Activated CD4-positive, alpha-beta memory T cell treated with anti-CD3 and anti-CD28 coated beads for 36 hours (primary cell): Measurements from ENCODE around the gene GPR150. TPM values are rescaled to one million over a fixed set of nuclear protein-coding genes. Genes with fewer than 3 reads are reported as not detected.
A peak's percentile ranks its signal among the peaks of the same experiment; 100 is the strongest.
"Not testable (repeated sequence)": the region's sequence is repeated elsewhere in the genome, so short reads cannot be mapped to it uniquely, and the experiment has no call there.

ENCODE experiments used
- CTCF ChIA-PET: fragments of 350-600 bp; sonication (Branson Sonifier 250); formaldehyde crosslinking; loops from one replicate; lab custom pipeline; 2021; ENCODE audit warnings: antibody characterized with exemption, inconsistent platforms; lab: Charles Lee
- POLR2A ChIA-PET: fragments of 350-600 bp; sonication (Branson Sonifier 250); formaldehyde crosslinking; loops from one replicate; lab custom pipeline; 2021; ENCODE audit warnings: antibody characterized with exemption; lab: Charles Lee
- DNase-seq: peaks from one replicate; pipeline ENCODE4 v3.0.0-alpha.2; 2020
- H3K27ac Mint-ChIP-seq: one replicate; pipeline ENCODE4 v1.8.0; 2021; ENCODE audit warnings: mixed read lengths
- H3K27me3 Mint-ChIP-seq: one replicate; pipeline ENCODE4 v1.8.0; 2021; ENCODE audit warnings: mixed read lengths
- H3K36me3 Mint-ChIP-seq: one replicate; pipeline ENCODE4 v1.8.0; 2021; ENCODE audit warnings: mixed read lengths
- H3K4me1 Mint-ChIP-seq: one replicate; pipeline ENCODE4 v1.8.0; 2021; ENCODE audit warnings: low read depth, mixed read lengths
- H3K4me3 Mint-ChIP-seq: one replicate; pipeline ENCODE4 v1.8.0; 2021; ENCODE audit warnings: mild to moderate bottlenecking, mixed read lengths
- H3K9me3 Mint-ChIP-seq: one replicate; pipeline ENCODE4 v1.8.0; 2021; ENCODE audit warnings: mixed read lengths
- intact Hi-C: fragments of 100-400 bp; cut with micrococcal nuclease; formaldehyde crosslinking; loops from one replicate; pipeline ENCODE4 v1.15.1; 2023
- total RNA-seq, 2 experiments: library from RNA; stranded (reverse); gene quantifications; one replicate each; pipeline ENCODE4 v1.2.3, GENCODE V29; 2021

GPR150 gene
- total RNA-seq, 2 experiments from 2014 or later = 0.50 to 0.82 TPM

GRCh38 chr5:95638632-95639031, 18.7 kb downstream of the GPR150 start:
- H3K4me3 Mint-ChIP-seq = no peak overlapping the region
- no peaks in the 10 kb centered on the region for H3K9me3 Mint-ChIP-seq
- H3K36me3 Mint-ChIP-seq = no peaks in the 10 kb centered on the region
- H3K27me3 Mint-ChIP-seq = peaks cover 2% of the 10 kb centered on the region
- intact Hi-C loops = no loop called here
- H3K27ac Mint-ChIP-seq = no peak overlapping the region
- ChIA-PET CTCF (no interaction called here), POLR2A (no interaction called here)
- peaks cover under 1% of the 10 kb centered on the region for H3K4me1 Mint-ChIP-seq
- no peak for DNase-seq

GRCh38 chr5:95641741-95642220, 21.9 kb downstream of the GPR150 start:
- Mint-ChIP-seq H3K4me3 (no peak overlapping the region), H3K27me3 (peaks cover 2% of the 10 kb centered on the region), H3K4me1 (peaks cover 10% of the 10 kb centered on the region), H3K27ac (no peak overlapping the region), H3K9me3 (no peaks in the 10 kb centered on the region), H3K36me3 (no peaks in the 10 kb centered on the region)
- CTCF ChIA-PET = interaction anchor here (1.2 to 6.9 kb wide), 4 partner anchors 9 to 140 kb away, joined by 3 to 56 read pairs (median 6); no protein-coding TSS in a partner anchor
- no peak for DNase-seq
- intact Hi-C loops = no loop called here
- POLR2A ChIA-PET = no interaction called here

- CTCF ChIA-PET = interaction anchor here (1.1 to 6.9 kb wide), 6 partner anchors 8 to 204 kb away, joined by 4 to 56 read pairs (median 6); no protein-coding TSS in a partner anchor
- no peaks in the 10 kb centered on the region for H3K9me3 Mint-ChIP-seq
Measured at GRCh38 chr5:95643152-95643551, 23.3 kb downstream of the GPR150 start.

GRCh38 chr5:95644351-95645042, 24.6 kb downstream of the GPR150 start:
- Mint-ChIP-seq H3K9me3 (no peaks in the 10 kb centered on the region), H3K4me3 (no peak overlapping the region), H3K27me3 (peaks cover 1% of the 10 kb centered on the region), H3K27ac (peak overlapping the region; percentile 31), H3K4me1 (peaks cover 23% of the 10 kb centered on the region), H3K36me3 (no peaks in the 10 kb centered on the region)
- peak; percentile 70 for DNase-seq
- ChIA-PET POLR2A (interaction anchor here (1.0 kb wide), 1 partner anchor 12 kb away, joined by 3 read pairs; no protein-coding TSS in a partner anchor), CTCF (interaction anchor here (0.7 to 6.9 kb wide), 17 partner anchors 9 to 653 kb away, joined by 3 to 56 read pairs (median 5); partner anchors contain the start of gene GLRX)
- intact Hi-C loops = loop anchor here (1.0 to 5.0 kb wide), 5 partner anchors 137 to 1058 kb away; no protein-coding TSS in a partner anchor

More at GRCh38 chr5:95643152-95643551, 23.3 kb downstream of the GPR150 start:
- peaks cover 2% of the 10 kb centered on the region for H3K27me3 Mint-ChIP-seq
- POLR2A ChIA-PET = no interaction called here
- no peak for DNase-seq
- no peaks in the 10 kb centered on the region for H3K36me3 Mint-ChIP-seq
- H3K4me3 Mint-ChIP-seq = no peak overlapping the region
- peaks cover 17% of the 10 kb centered on the region for H3K4me1 Mint-ChIP-seq
- no peak overlapping the region for H3K27ac Mint-ChIP-seq
- intact Hi-C loops = no loop called here

GRCh38 chr5:95646226-95646568, 26.3 kb downstream of the GPR150 start:
- H3K27me3 Mint-ChIP-seq, H3K9me3 Mint-ChIP-seq, DNase-seq, H3K36me3 Mint-ChIP-seq: not testable (repeated sequence)
- H3K4me1 Mint-ChIP-seq = peaks cover 25% of the 10 kb centered on the region
- H3K27ac Mint-ChIP-seq = peak overlapping the region; percentile 74
- intact Hi-C loops = loop anchor here (1.0 to 5.0 kb wide), 12 partner anchors 14 to 1056 kb away; partner anchors contain the start of genes ARSK and CAST
- ChIA-PET POLR2A (interaction anchor here (0.7 to 2.4 kb wide), 7 partner anchors 15 to 216 kb away, joined by 3 to 16 read pairs (median 5); partner anchors contain the start of genes ARSK, GPR150 and SKIC3), CTCF (interaction anchor here (0.7 to 6.9 kb wide), 10 partner anchors 17 to 203 kb away, joined by 3 to 56 read pairs (median 6); partner anchors contain the start of genes ARSK, GPR150 and SKIC3)
- H3K4me3 Mint-ChIP-seq = peak overlapping the region; percentile 78

GRCh38 chr5:95646569-95647431, 26.9 kb downstream of the GPR150 start, which contains the start of gene RFESD:
TSS of gene RFESD (plus strand) at chr5:95646777. CDS start at chr5:95652272, 5,495 bp downstream.
- H3K9me3 Mint-ChIP-seq = no peaks in the 10 kb centered on the region
- peak; percentile 98 for DNase-seq
- POLR2A ChIA-PET = interaction anchor here (0.6 to 2.4 kb wide), 11 partner anchors 9 to 1056 kb away, joined by 3 to 16 read pairs (median 5); partner anchors contain the start of genes ARSK, GPR150 and SKIC3
- peak within 1 kb of the TSS; percentile 89 for H3K27ac Mint-ChIP-seq
- H3K4me3 Mint-ChIP-seq = peak within 1 kb of the TSS; percentile 78
- no peaks in the 10 kb centered on the region for H3K36me3 Mint-ChIP-seq
- CTCF ChIA-PET = interaction anchor here (0.7 to 6.9 kb wide), 10 partner anchors 15 to 197 kb away, joined by 3 to 56 read pairs (median 6); partner anchors contain the start of genes ARSK, GPR150 and SKIC3
- peaks cover 25% of the 10 kb centered on the region for H3K4me1 Mint-ChIP-seq
- intact Hi-C loops = loop anchor here (1.0 to 5.0 kb wide), 14 partner anchors 14 to 1056 kb away; partner anchors contain the start of genes ARSK and CAST
- no peaks in the 10 kb centered on the region for H3K27me3 Mint-ChIP-seq

- no peaks in the 10 kb centered on the region for H3K9me3 Mint-ChIP-seq
- ChIA-PET CTCF (interaction anchor here (1.5 to 6.9 kb wide), 5 partner anchors 16 to 171 kb away, joined by 7 to 56 read pairs (median 8); partner anchors contain the start of gene GPR150), POLR2A (interaction anchor here (1.8 to 2.4 kb wide), 2 partner anchors 17 to 214 kb away, joined by 7 to 16 read pairs; no protein-coding TSS in a partner anchor)
- intact Hi-C loops = loop anchor here (1.0 to 5.0 kb wide), 10 partner anchors 71 to 1054 kb away; partner anchors contain the start of gene CAST
- H3K36me3 Mint-ChIP-seq = no peaks in the 10 kb centered on the region
- peaks cover 25% of the 10 kb centered on the region for H3K4me1 Mint-ChIP-seq
- no peak for DNase-seq
- peak overlapping the region; percentile 77 for H3K27ac Mint-ChIP-seq
- no peaks in the 10 kb centered on the region for H3K27me3 Mint-ChIP-seq
- peak overlapping the region; percentile 63 for H3K4me3 Mint-ChIP-seq
Measured at GRCh38 chr5:95647886-95648860, 28.3 kb downstream of the GPR150 start.

- no peaks in the 10 kb centered on the region for H3K27me3 Mint-ChIP-seq
- peaks cover 23% of the 10 kb centered on the region for H3K4me1 Mint-ChIP-seq
- intact Hi-C loops = loop anchor here (5.0 kb wide), 3 partner anchors 633 to 1053 kb away; no protein-coding TSS in a partner anchor
- DNase-seq = no peak
- no peaks in the 10 kb centered on the region for H3K9me3 Mint-ChIP-seq
- H3K4me3 Mint-ChIP-seq = no peak overlapping the region
- no peak overlapping the region for H3K27ac Mint-ChIP-seq
- CTCF ChIA-PET = no interaction called here
- peaks cover 3% of the 10 kb centered on the region for H3K36me3 Mint-ChIP-seq
- POLR2A ChIA-PET = no interaction called here
Measured at GRCh38 chr5:95649274-95649673, 29.4 kb downstream of the GPR150 start.

- intact Hi-C loops = loop anchor here (5.0 kb wide), 3 partner anchors 632 to 1052 kb away; no protein-coding TSS in a partner anchor
- no peaks in the 10 kb centered on the region for H3K9me3 Mint-ChIP-seq
- H3K27me3 Mint-ChIP-seq = no peaks in the 10 kb centered on the region
- H3K27ac Mint-ChIP-seq = no peak overlapping the region
- CTCF ChIA-PET = interaction anchor here (3.8 kb wide), 1 partner anchor 14 kb away, joined by 18 read pairs; no protein-coding TSS in a partner anchor
- no peak for DNase-seq
- H3K36me3 Mint-ChIP-seq = peaks cover 3% of the 10 kb centered on the region
- H3K4me1 Mint-ChIP-seq = peaks cover 17% of the 10 kb centered on the region
- H3K4me3 Mint-ChIP-seq = no peak overlapping the region
- POLR2A ChIA-PET = no interaction called here
Measured at GRCh38 chr5:95649842-95650620, 30.1 kb downstream of the GPR150 start.

- no peaks in the 10 kb centered on the region for H3K27me3 Mint-ChIP-seq
- peaks cover 11% of the 10 kb centered on the region for H3K4me1 Mint-ChIP-seq
Measured at GRCh38 chr5:95652849-95653248, 33.0 kb downstream of the GPR150 start.

More at GRCh38 chr5:95652849-95653248, 33.0 kb downstream of the GPR150 start:
- POLR2A ChIA-PET = no interaction called here
- Mint-ChIP-seq H3K27ac (no peak overlapping the region), H3K4me3 (no peak overlapping the region), H3K9me3 (no peaks in the 10 kb centered on the region), H3K36me3 (peaks cover 3% of the 10 kb centered on the region)
- CTCF ChIA-PET = interaction anchor here (0.9 to 3.8 kb wide), 4 partner anchors 12 to 197 kb away, joined by 3 to 18 read pairs (median 4); no protein-coding TSS in a partner anchor
- no peak for DNase-seq
- intact Hi-C loops = no loop called here
